Fibroblast of lung (primary cell): ENCODE measurements around the gene NAA25. TPM values are rescaled to one million over a fixed set of nuclear protein-coding genes. Genes with fewer than 3 reads are reported as not detected.

Experiments
- DNase-seq, 2 donors: peaks; one replicate each; pipeline versions ENCODE4 v3.0.0 to v3.0.0-alpha.2; 2010; ENCODE audit warnings: low read depth in 2 of 2
- H2AFZ ChIP-seq: 2 replicates; pipeline ENCODE4 v1.5.1; 2012; ENCODE audit warnings: low read length, control low read depth, inconsistent platforms
- H3K27ac ChIP-seq: 2 replicates; pipeline ENCODE4 v1.5.1; 2011; ENCODE audit warnings: low read length, control low read depth; ENCODE audit not compliant: insufficient read depth
- H3K27me3 ChIP-seq: 2 replicates; pipeline ENCODE4 v1.5.1; 2011; ENCODE audit warnings: mild to moderate bottlenecking, low read length; ENCODE audit not compliant: control insufficient read depth, insufficient read depth
- H3K36me3 ChIP-seq: 2 replicates; pipeline ENCODE4 v1.5.1; 2011; ENCODE audit warnings: low read length; ENCODE audit not compliant: control insufficient read depth, insufficient read depth
- H3K4me1 ChIP-seq: 2 replicates; pipeline ENCODE4 v1.5.1; 2011; ENCODE audit warnings: low read length; ENCODE audit not compliant: control insufficient read depth, insufficient read depth; ENCODE audit errors: extremely low read depth
- H3K4me2 ChIP-seq: 2 replicates; pipeline ENCODE4 v1.5.1; 2011; ENCODE audit warnings: low read length, control low read depth; ENCODE audit not compliant: insufficient read depth; ENCODE audit errors: extremely low read depth
- H3K4me3 ChIP-seq, 4 experiments: fragments of 200-600 bp in 1 of 4; sonication (generic) in 1 of 4; replicated peaks in 1 of 4; 2 replicates each; pipeline ENCODE4 v1.5.1; 2011 to 2016; ENCODE audit warnings: low read length in 4 of 4, low read depth in 3 of 4, mild to moderate bottlenecking in 3 of 4, control low read depth in 2 of 4, inconsistent platforms in 1 of 4, mixed read lengths in 1 of 4; ENCODE audit not compliant: insufficient read depth in 1 of 4; ENCODE audit errors: control extremely low read depth in 1 of 4
- H3K79me2 ChIP-seq: 2 replicates; pipeline ENCODE4 v1.5.1; 2012; ENCODE audit warnings: mild to moderate bottlenecking, low read length, inconsistent platforms; ENCODE audit not compliant: control insufficient read depth, insufficient read depth
- H3K9ac ChIP-seq: 2 replicates; pipeline ENCODE4 v1.5.1; 2011; ENCODE audit warnings: mild to moderate bottlenecking, low read length, control low read depth; ENCODE audit not compliant: insufficient read depth
- H3K9me3 ChIP-seq: 2 replicates; pipeline ENCODE4 v1.5.1; 2012; ENCODE audit warnings: low read depth, low read length; ENCODE audit not compliant: control insufficient read depth, insufficient read depth
- H4K20me1 ChIP-seq: 2 replicates; pipeline ENCODE4 v1.5.1; 2011; ENCODE audit warnings: low read length; ENCODE audit not compliant: control insufficient read depth, insufficient read depth; ENCODE audit errors: extremely low read depth
- EZH2 ChIP-seq: IDR thresholded peaks from 2 replicates; pipeline ENCODE4 v1.5.1; 2012; ENCODE audit warnings: low read length, control low read depth, mild to moderate bottlenecking; ENCODE audit errors: missing control alignments
- polyA plus RNA-seq, 2 donors: library from polyadenylated mRNA; depleted of rRNA in 1 of 2; stranded (reverse) in 1 of 2; unstranded in 1 of 2; fragments of >200 nt; gene quantifications; 2 replicates each; pipeline ENCODE4 v1.2.1, GENCODE V29; 2011 to 2012; ENCODE audit warnings: missing spikeins in 1 of 2
- total RNA-seq: library from RNA; depleted of rRNA; stranded (reverse); fragments of >200 nt; gene quantifications from 2 replicates; pipeline ENCODE4 v1.2.1, GENCODE V29; 2014
- TF ChIP-seq, protein P1 (sequence below), 2 donors: IDR thresholded peaks in 1 of 2; conservative IDR thresholded peaks in 1 of 2; 1 replicate in 1 of 2; 2 replicates in 1 of 2; pipeline ENCODE4 v1.5.1; 2011 to 2012; ENCODE audit warnings: low read length in 2 of 2, control low read depth in 1 of 2, inconsistent platforms in 1 of 2, low read depth in 1 of 2, mild to moderate bottlenecking in 1 of 2

Gene NAA25
- total and polyA plus RNA-seq, 2 donors (not counting 1 experiment from before 2014, with no cell fraction given): 18.8 to 19.4 TPM

DNA sequence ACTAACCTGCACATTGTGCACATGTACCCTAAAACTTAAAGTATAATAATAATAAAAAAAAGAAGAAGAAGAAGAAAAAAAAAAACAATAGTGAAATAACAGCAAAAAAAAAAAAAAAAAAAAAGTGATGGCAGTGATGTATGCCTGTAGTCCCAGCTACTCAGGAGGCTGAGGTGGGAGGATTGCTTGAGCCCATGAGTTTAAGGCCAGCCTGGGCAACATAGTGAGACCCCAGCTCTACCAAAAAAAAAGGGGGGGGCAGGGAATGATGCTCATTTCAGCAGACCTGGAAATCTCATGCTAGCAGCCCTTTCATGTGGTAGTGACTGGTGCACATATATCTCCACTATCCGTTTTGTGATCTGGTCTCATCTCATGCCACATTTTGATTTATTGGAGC is 37.5 kb upstream of the NAA25 start:
- no peaks in the 10 kb centered on the region for H3K9me3 ChIP-seq
- H3K27ac ChIP-seq: no peak overlapping the region
- no peak overlapping the region for H3K9ac ChIP-seq
- TF ChIP-seq, protein P1, sequence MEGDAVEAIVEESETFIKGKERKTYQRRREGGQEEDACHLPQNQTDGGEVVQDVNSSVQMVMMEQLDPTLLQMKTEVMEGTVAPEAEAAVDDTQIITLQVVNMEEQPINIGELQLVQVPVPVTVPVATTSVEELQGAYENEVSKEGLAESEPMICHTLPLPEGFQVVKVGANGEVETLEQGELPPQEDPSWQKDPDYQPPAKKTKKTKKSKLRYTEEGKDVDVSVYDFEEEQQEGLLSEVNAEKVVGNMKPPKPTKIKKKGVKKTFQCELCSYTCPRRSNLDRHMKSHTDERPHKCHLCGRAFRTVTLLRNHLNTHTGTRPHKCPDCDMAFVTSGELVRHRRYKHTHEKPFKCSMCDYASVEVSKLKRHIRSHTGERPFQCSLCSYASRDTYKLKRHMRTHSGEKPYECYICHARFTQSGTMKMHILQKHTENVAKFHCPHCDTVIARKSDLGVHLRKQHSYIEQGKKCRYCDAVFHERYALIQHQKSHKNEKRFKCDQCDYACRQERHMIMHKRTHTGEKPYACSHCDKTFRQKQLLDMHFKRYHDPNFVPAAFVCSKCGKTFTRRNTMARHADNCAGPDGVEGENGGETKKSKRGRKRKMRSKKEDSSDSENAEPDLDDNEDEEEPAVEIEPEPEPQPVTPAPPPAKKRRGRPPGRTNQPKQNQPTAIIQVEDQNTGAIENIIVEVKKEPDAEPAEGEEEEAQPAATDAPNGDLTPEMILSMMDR (conservative IDR thresholded peaks at IDR 0.05 in 1 of 2, IDR thresholded peaks at IDR 0.05 in 1 of 2; ENCODE audit: low read depth in 1 of 2, low read length in 2 of 2): no peak
- no peak for TF ChIP-seq EZH2
- H3K4me3 ChIP-seq: no peak overlapping the region
- H3K79me2 ChIP-seq: no peaks in the 10 kb centered on the region
- no peak overlapping the region for H2AFZ ChIP-seq
- no peaks in the 10 kb centered on the region for H3K27me3 ChIP-seq
- H3K4me2 ChIP-seq: no peak overlapping the region
- DNase-seq: no peak
- peaks cover 30% of the 10 kb centered on the region for H3K36me3 ChIP-seq
- peaks cover 3% of the 10 kb centered on the region for H3K4me1 ChIP-seq
- no peaks in the 10 kb centered on the region for H4K20me1 ChIP-seq

- Histone ChIP-seq H3K36me3 (peaks cover 26% of the 10 kb centered on the region), H3K27ac (no peak overlapping the region), H3K9me3 (no peaks in the 10 kb centered on the region), H3K4me3 (no peak overlapping the region), H3K4me1 (no peaks in the 10 kb centered on the region), H3K4me2 (no peak overlapping the region), H3K79me2 (no peaks in the 10 kb centered on the region), H2AFZ (no peak overlapping the region), H3K9ac (no peak overlapping the region), H3K27me3 (no peaks in the 10 kb centered on the region), H4K20me1 (no peaks in the 10 kb centered on the region)
- TF ChIP-seq, protein P1 (conservative IDR thresholded peaks at IDR 0.05 in 1 of 2, IDR thresholded peaks at IDR 0.05 in 1 of 2; ENCODE audit: low read depth in 1 of 2, low read length in 2 of 2): no peak
- TF ChIP-seq EZH2: no peak
- DNase-seq: no peak
Observed at GRCh38 chr12:112140728-112141127, 32.1 kb upstream of the NAA25 start.

DNA sequence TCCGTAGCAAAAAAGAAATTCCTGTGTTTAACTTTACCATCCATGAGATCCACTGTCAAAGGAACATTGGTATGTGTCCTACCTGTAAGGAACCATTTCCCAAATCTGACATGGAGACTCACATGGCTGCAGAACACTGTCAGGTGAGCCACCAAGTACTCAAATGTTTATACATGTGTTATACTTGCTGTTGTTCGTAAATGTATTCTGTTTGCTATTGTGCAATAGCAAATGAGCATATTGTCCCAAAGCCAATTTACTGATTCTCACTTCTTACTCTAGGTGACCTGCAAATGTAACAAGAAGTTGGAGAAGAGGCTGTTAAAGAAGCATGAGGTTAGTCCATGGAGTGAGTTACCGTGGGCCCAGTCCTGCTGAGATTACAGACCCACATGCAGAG is 26.1 kb upstream of the NAA25 start:
- TF ChIP-seq EZH2: no peak
- TF ChIP-seq, protein P1 (conservative IDR thresholded peaks at IDR 0.05 in 1 of 2, IDR thresholded peaks at IDR 0.05 in 1 of 2; ENCODE audit: low read depth in 1 of 2, low read length in 2 of 2): no peak
- peaks cover 29% of the 10 kb centered on the region for H3K79me2 ChIP-seq

More for the DNA sequence above, 26.1 kb upstream of the NAA25 start:
- Histone ChIP-seq H3K4me1 (no peaks in the 10 kb centered on the region), H3K9ac (no peak overlapping the region), H3K36me3 (peaks cover 11% of the 10 kb centered on the region), H3K27ac (no peak overlapping the region), H3K4me2 (no peak overlapping the region), H3K27me3 (no peaks in the 10 kb centered on the region), H4K20me1 (no peaks in the 10 kb centered on the region), H3K9me3 (no peaks in the 10 kb centered on the region), H2AFZ (no peak overlapping the region), H3K4me3 (no peak overlapping the region)
- no peak for DNase-seq
